Colonic mucosa (tissue), 4 donors: Measurements from ENCODE around the gene MGAT2. TPM values are rescaled to one million over a fixed set of nuclear protein-coding genes. Genes with fewer than 3 reads are reported as not detected.
"Not testable (repeated sequence)": the region's sequence is repeated elsewhere in the genome, so short reads cannot be mapped to it uniquely, and the experiment has no call there.

Experiments
- DNase-seq: peaks from one replicate; pipeline ENCODE4 v3.0.0-alpha.2; 2020
- H3K27ac ChIP-seq: fragments of 200-600 bp; one replicate; pipeline ENCODE4 v1.8.0; 2021
- H3K27me3 ChIP-seq: fragments of 200-600 bp; one replicate; pipeline ENCODE4 v1.8.0; 2021
- H3K36me3 ChIP-seq: fragments of 200-600 bp; one replicate; pipeline ENCODE4 v1.8.0; 2021
- H3K4me1 ChIP-seq: fragments of 200-600 bp; one replicate; pipeline ENCODE4 v1.8.0; 2021; ENCODE audit warnings: mild to moderate bottlenecking
- H3K4me3 ChIP-seq: fragments of 200-600 bp; one replicate; pipeline ENCODE4 v1.8.0; 2021
- H3K9ac ChIP-seq, 2 donors: one replicate each; pipeline ENCODE4 v1.7.0; 2013; ENCODE audit warnings: control low read depth in 2 of 2, low read depth in 2 of 2, low read length in 2 of 2
- H3K9me3 ChIP-seq: fragments of 200-600 bp; one replicate; pipeline ENCODE4 v1.8.0; 2021
- CTCF ChIP-seq: fragments of 200-600 bp; IDR thresholded peaks from one replicate; pipeline ENCODE4 v1.8.0; 2022; ENCODE audit warnings: antibody characterized with exemption, mild to moderate bottlenecking
- intact Hi-C: fragments of 100-400 bp; cut with DNase I; formaldehyde crosslinking; loops from one replicate; pipeline ENCODE4 v1.14.1; 2022
- total RNA-seq, 2 donors: library from RNA; stranded (reverse); fragmentation: NEBNext Ultra II Directional in 1 of 2; extraction: Animal tissue kit (Norgen Biotek cat#: 25700) in 1 of 2; gene quantifications; one replicate each; pipeline ENCODE4 v1.2.1, GENCODE V29; 2021
- donor health status: healthy.
- donor health status: DM: no; HTN: no; CAD: no.
- donor health status: DM: no; HTN: no; CAD: no.

The MGAT2 gene
- total RNA-seq, 2 donors from 2014 or later: 44.9 to 47.3 TPM

- Histone ChIP-seq H3K36me3 (no peaks in the 10 kb centered on the region), H3K4me3 (no peak overlapping the region), H3K27ac (no peak overlapping the region), H3K4me1 (no peaks in the 10 kb centered on the region), H3K9me3 (no peaks in the 10 kb centered on the region), H3K27me3 (no peaks in the 10 kb centered on the region), H3K9ac (no peak overlapping the region)
- no peak for DNase-seq
- intact Hi-C loops: no loop called here
- TF ChIP-seq CTCF: no peak
Measured at GRCh38 chr14:49614196-49614595, 6.4 kb upstream of the MGAT2 start.

- Histone ChIP-seq H3K9me3 (no peaks in the 10 kb centered on the region), H3K27ac (no peak overlapping the region), H3K36me3 (no peaks in the 10 kb centered on the region), H3K4me1 (no peaks in the 10 kb centered on the region), H3K9ac (no peak overlapping the region), H3K4me3 (no peak overlapping the region), H3K27me3 (no peaks in the 10 kb centered on the region)
- intact Hi-C loops: no loop called here
- TF ChIP-seq CTCF: no peak
- DNase-seq: no peak
Measured at GRCh38 chr14:49615776-49616175, 4.8 kb upstream of the MGAT2 start.

GRCh38 chr14:49617852-49618519, 2.6 kb upstream of the MGAT2 start:
- intact Hi-C loops: no loop called here
- Histone ChIP-seq H3K27me3 (no peaks in the 10 kb centered on the region), H3K4me1 (peaks cover 3% of the 10 kb centered on the region), H3K9me3 (no peaks in the 10 kb centered on the region), H3K27ac (no peak overlapping the region), H3K4me3 (no peak overlapping the region), H3K9ac (no peak overlapping the region), H3K36me3 (no peaks in the 10 kb centered on the region)
- no peak for DNase-seq
- TF ChIP-seq CTCF: no peak

GRCh38 chr14:49619273-49619672, 1.3 kb upstream of the MGAT2 start:
- H3K4me1 ChIP-seq, intact Hi-C loops, H3K9me3 ChIP-seq, H3K36me3 ChIP-seq, DNase-seq, H3K27me3 ChIP-seq: not testable (repeated sequence)
- Histone ChIP-seq H3K27ac (peak overlapping the region; percentile 96), H3K4me3 (peak overlapping the region; percentile 68), H3K9ac (peak overlapping the region in 1 of 2 donors; percentile 99)

- no peak for DNase-seq
- H3K9me3 ChIP-seq: no peaks in the 10 kb centered on the region
- no peaks in the 10 kb centered on the region for H3K36me3 ChIP-seq
- intact Hi-C loops: loop anchor here (5.0 kb wide), 1 partner anchor 32 kb away; the partner anchor contains the start of gene RPS29
- peak overlapping the region; percentile 86 to 99 for H3K9ac ChIP-seq
- no peaks in the 10 kb centered on the region for H3K27me3 ChIP-seq
- peak overlapping the region; percentile 96 for H3K27ac ChIP-seq
- peaks cover 9% of the 10 kb centered on the region for H3K4me1 ChIP-seq
- peak overlapping the region; percentile 68 for H3K4me3 ChIP-seq
- no peak for TF ChIP-seq CTCF
Measured at GRCh38 chr14:49619730-49620129, 869 bp upstream of the MGAT2 start.

- Histone ChIP-seq H3K4me3 (peak overlapping the region; percentile 68), H3K27me3 (no peaks in the 10 kb centered on the region), H3K36me3 (no peaks in the 10 kb centered on the region), H3K9ac (peak overlapping the region; percentile 89 to 99), H3K9me3 (no peaks in the 10 kb centered on the region), H3K27ac (peak overlapping the region; percentile 96), H3K4me1 (peaks cover 9% of the 10 kb centered on the region)
- intact Hi-C loops: loop anchor here (5.0 kb wide), 1 partner anchor 34 kb away; the partner anchor contains the start of gene RPS29
- DNase-seq: peak; percentile 67
- TF ChIP-seq CTCF: no peak
Measured at GRCh38 chr14:49621114-49621881, 699 bp downstream of the MGAT2 start.
